Breast epithelium (tissue), 4 donors: Measurements from ENCODE around the gene ATG14. TPM values are rescaled to one million over a fixed set of nuclear protein-coding genes. Genes with fewer than 3 reads are reported as not detected.

Experiments used
- DNase-seq, 2 donors: peaks; one replicate each; pipeline ENCODE4 v3.0.0-alpha.2; 2019; ENCODE audit warnings: low spot score in 2 of 2
- H3K27ac ChIP-seq, 2 donors: fragments of 200-600 bp; sonication (generic) in 1 of 2; one replicate each; pipeline ENCODE4 v1.5.1; 2016 to 2019; ENCODE audit warnings: mild to moderate bottlenecking in 1 of 2
- H3K27me3 ChIP-seq, 2 donors: fragments of 200-600 bp; sonication (generic) in 1 of 2; one replicate each; pipeline versions ENCODE4 v1.5.1 to v1.6.0; 2017 to 2019; ENCODE audit warnings: control low read depth in 1 of 2, mild to moderate bottlenecking in 1 of 2
- H3K36me3 ChIP-seq: fragments of 200-600 bp; one replicate; pipeline ENCODE4 v1.5.1; 2019
- H3K4me1 ChIP-seq, 2 donors: fragments of 200-600 bp; sonication (generic); one replicate each; pipeline ENCODE4 v1.5.1; 2016 to 2019; ENCODE audit warnings: control low read depth in 1 of 2
- H3K4me3 ChIP-seq, 3 donors: fragments of 200-600 bp; sonication (generic); 1 replicate in 2 of 3; 2 replicates in 1 of 3; pipeline ENCODE4 v1.5.1; 2016 to 2019; ENCODE audit warnings: mild to moderate bottlenecking in 3 of 3, moderate library complexity in 2 of 3
- H3K9me3 ChIP-seq, 2 donors: fragments of 200-600 bp; sonication (generic) in 1 of 2; one replicate each; pipeline ENCODE4 v1.5.1; 2016 to 2019; ENCODE audit warnings: control low read depth in 1 of 2
- CTCF ChIP-seq, 3 donors: fragments of 450-650 bp; IDR thresholded peaks; one replicate each; pipeline ENCODE4 v1.5.1; 2016 to 2017; ENCODE audit warnings: antibody characterized with exemption in 3 of 3, mild to moderate bottlenecking in 3 of 3, moderate library complexity in 3 of 3
- POLR2A ChIP-seq: fragments of 450-650 bp; IDR thresholded peaks from one replicate; pipeline ENCODE4 v1.6.1; 2016; ENCODE audit warnings: antibody characterized with exemption, mild to moderate bottlenecking, moderate library complexity
- POLR2AphosphoS5 ChIP-seq, 3 donors: sonication (generic); formaldehyde crosslinking; IDR thresholded peaks; one replicate each; pipeline ENCODE4 v1.6.1; 2017; ENCODE audit warnings: antibody characterized with exemption in 3 of 3
- intact Hi-C: fragments of 100-400 bp; cut with DNase I; formaldehyde crosslinking; loops from one replicate; pipeline ENCODE4 v1.15.1; 2023; ENCODE audit warnings: low total_unique reads
- total RNA-seq, 3 donors: library from RNA; depleted of rRNA; stranded (reverse); fragments of >200 nt; gene quantifications; one replicate each; pipeline ENCODE4 v1.1.0, GENCODE V29; 2016

The ATG14 gene
- total RNA-seq, 3 donors from 2014 or later: 14.6 to 28.0 (median 16.1) TPM

- no peak overlapping the region for H3K4me3 ChIP-seq
- TF ChIP-seq POLR2AphosphoS5 (IDR thresholded peaks at IDR 0.05) (no peak), CTCF (IDR thresholded peaks at IDR 0.05) (no peak), POLR2A (no peak)
- DNase-seq: no peak
- no peaks in the 10 kb centered on the region for H3K9me3 ChIP-seq
- no peak overlapping the region for H3K27ac ChIP-seq
- H3K27me3 ChIP-seq: no peaks in the 10 kb centered on the region
- intact Hi-C loops: no loop called here
- no peaks in the 10 kb centered on the region for H3K4me1 ChIP-seq
- H3K36me3 ChIP-seq: no peaks in the 10 kb centered on the region
Observed at GRCh38 chr14:55323910-55324309, 87.7 kb downstream of the ATG14 start.

- Histone ChIP-seq H3K27ac (no peak overlapping the region), H3K4me3 (no peak overlapping the region), H3K4me1 (no peaks in the 10 kb centered on the region), H3K36me3 (peaks cover 4% of the 10 kb centered on the region), H3K27me3 (no peaks in the 10 kb centered on the region), H3K9me3 (no peaks in the 10 kb centered on the region)
- DNase-seq: no peak
- no peak for TF ChIP-seq POLR2AphosphoS5 (IDR thresholded peaks at IDR 0.05)
- intact Hi-C loops: no loop called here
Observed at GRCh38 chr14:55318694-55319093, 92.9 kb downstream of the ATG14 start.

GRCh38 chr14:55317542-55318306 is 93.9 kb downstream of the ATG14 start:
- intact Hi-C loops: no loop called here
- TF ChIP-seq CTCF (IDR thresholded peaks at IDR 0.05): no peak
- TF ChIP-seq POLR2AphosphoS5 (IDR thresholded peaks at IDR 0.05): no peak
- TF ChIP-seq POLR2A: no peak
- no peak overlapping the region for H3K27ac ChIP-seq

GRCh38 chr14:55316564-55316963 is 95.1 kb downstream of the ATG14 start:
- TF ChIP-seq CTCF (IDR thresholded peaks at IDR 0.05) (no peak), POLR2A (no peak), POLR2AphosphoS5 (IDR thresholded peaks at IDR 0.05) (no peak)
- no peak for DNase-seq
- peaks cover 4% of the 10 kb centered on the region for H3K36me3 ChIP-seq
- H3K27ac ChIP-seq: no peak overlapping the region
- H3K27me3 ChIP-seq: no peaks in the 10 kb centered on the region
- intact Hi-C loops: no loop called here
- H3K4me3 ChIP-seq: no peak overlapping the region
- H3K4me1 ChIP-seq: no peaks in the 10 kb centered on the region
- H3K9me3 ChIP-seq: peaks cover 11 to 13% of the 10 kb centered on the region in 2 donors

More at GRCh38 chr14:55317542-55318306, 93.9 kb downstream of the ATG14 start:
- DNase-seq: no peak
- Histone ChIP-seq H3K4me1 (no peaks in the 10 kb centered on the region), H3K9me3 (peaks cover 3 to 5% of the 10 kb centered on the region in 2 donors), H3K4me3 (no peak overlapping the region), H3K36me3 (peaks cover 4% of the 10 kb centered on the region), H3K27me3 (no peaks in the 10 kb centered on the region)

Other genes with a start within 250 kb of the ATG14 start
- 1 to 10 TPM in 1 of 3 donors, under 1 TPM in 2; under 0.01 to 1.8 (median 0.15) TPM for gene DLGAP5, start 220.2 kb downstream of the ATG14 start, total RNA-seq
- gene FBXO34, start 140.4 kb downstream of the ATG14 start, total RNA-seq: 10 to 100 TPM; 31.8 to 56.5 (median 34.7) TPM
- gene TBPL2, start 28.8 kb upstream of the ATG14 start, total RNA-seq: not detected
- 100 to 1,000 TPM; 142 to 215 (median 182) TPM for gene KTN1, start 168.4 kb upstream of the ATG14 start, total RNA-seq